Right kidney (tissue), 9 donors: ENCODE measurements around the gene ZNF672.
"Not testable (repeated sequence)": the region's sequence is repeated elsewhere in the genome, so short reads cannot be mapped to it uniquely, and the experiment has no call there.

Experiments used
- DNase-seq: peaks from one replicate; pipeline ENCODE4 v3.0.0-alpha.2; 2016
- long read RNA-seq, 8 donors: transcript quantifications; one replicate each; lab custom pipeline, GENCODE V29; 2026

ZNF672 gene
- long read RNA-seq, donor 1, partial matches to known transcripts = 10 of 13 reads
- long read RNA-seq, donor 1, other reads (novel, unspliced or antisense) = 0 of 13 reads
- long read RNA-seq, donor 2, transcript ZNF672-201 (4 exons, 2,989 nt) = major isoform, 10 of 11 reads
- long read RNA-seq, donor 2, partial matches to known transcripts = 0 of 11 reads
- long read RNA-seq, donor 2, other reads (novel, unspliced or antisense) = 0 of 11 reads
- long read RNA-seq, donor 3, partial matches to known transcripts = 0 of 4 reads
- long read RNA-seq, donor 3, other reads (novel, unspliced or antisense) = 0 of 4 reads
- long read RNA-seq, donor 4, transcript ZNF672-201 (4 exons, 2,989 nt) = major isoform, 11 of 12 reads
- long read RNA-seq, donor 4, partial matches to known transcripts = 0 of 12 reads
- long read RNA-seq, donor 4, other reads (novel, unspliced or antisense) = 0 of 12 reads
- long read RNA-seq, donor 5, transcript ZNF672-201 (4 exons, 2,989 nt) = major isoform, 9 of 10 reads
- long read RNA-seq, donor 5, partial matches to known transcripts = 0 of 10 reads
- long read RNA-seq, donor 5, other reads (novel, unspliced or antisense) = 0 of 10 reads
- long read RNA-seq, donor 6, transcript ZNF672-201 (4 exons, 2,989 nt) = major isoform, 8 of 15 reads
- long read RNA-seq, donor 6, partial matches to known transcripts = 6 of 15 reads
- long read RNA-seq, donor 6, other reads (novel, unspliced or antisense) = 0 of 15 reads
- long read RNA-seq, donor 7, transcript ZNF672-201 (4 exons, 2,989 nt) = major isoform, 14 of 15 reads
- long read RNA-seq, donor 7, partial matches to known transcripts = 0 of 15 reads
- long read RNA-seq, donor 7, other reads (novel, unspliced or antisense) = 0 of 15 reads
- long read RNA-seq, donor 8, transcript ZNF672-201 (4 exons, 2,989 nt) = major isoform, 9 of 9 reads
- long read RNA-seq, donor 8, partial matches to known transcripts = 0 of 9 reads
- long read RNA-seq, donor 8, other reads (novel, unspliced or antisense) = 0 of 9 reads

DNA sequence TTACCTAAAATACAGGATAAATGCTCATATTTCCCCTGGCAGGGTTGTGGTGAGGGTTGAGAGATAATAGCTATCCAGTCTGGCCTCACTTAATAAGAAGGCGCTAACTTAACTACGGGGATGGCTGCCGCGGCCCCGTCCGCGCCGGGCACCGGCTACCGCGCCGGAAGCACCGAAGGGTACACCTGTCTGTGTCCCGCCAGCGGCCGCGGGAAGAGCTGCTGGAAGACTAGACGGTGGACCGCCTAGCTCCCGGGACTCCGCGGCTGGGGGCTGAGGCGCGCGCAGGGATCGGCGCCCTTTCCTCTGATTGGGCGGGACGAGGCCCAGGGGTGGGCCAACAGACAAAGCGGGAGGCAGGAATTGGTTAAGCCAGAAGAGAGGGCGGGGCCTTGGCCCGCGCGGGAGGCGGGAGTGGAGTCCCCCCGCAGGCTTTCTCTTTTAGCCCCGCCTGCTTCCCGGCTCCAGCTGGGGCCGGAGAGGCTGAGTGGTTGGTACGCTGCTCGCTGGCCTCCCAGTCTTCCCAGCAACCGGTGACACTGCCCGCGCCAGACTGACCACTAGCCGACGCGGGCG is at the start of gene ZNF672:
Gene ZNF672, plus strand, starts transcription at position 444 of the 576 bp plus-strand sequence. CDS start 9,051 bp downstream, outside the sequence.
- DNase-seq = peak; percentile 95

DNA sequence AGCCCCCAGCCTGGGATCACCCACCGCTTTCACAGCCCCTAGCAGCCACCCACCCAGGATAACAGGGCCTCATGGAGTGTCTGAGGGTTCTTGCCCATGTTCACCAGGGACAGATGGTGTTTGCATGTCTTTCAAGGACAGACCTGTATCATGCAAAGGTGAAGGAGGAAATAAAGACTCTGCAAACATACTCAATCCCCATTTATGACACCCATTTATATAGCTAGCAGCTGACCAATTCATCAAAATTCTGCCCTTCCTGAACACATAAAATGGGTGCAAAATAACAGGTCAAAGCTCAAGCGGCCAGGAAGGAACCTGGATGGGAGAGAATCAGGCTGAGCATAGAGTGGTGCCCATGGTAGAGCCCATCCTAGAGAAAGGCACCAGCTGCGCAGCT is 49.7 kb upstream of the ZNF672 start:
- no peak for DNase-seq

DNA sequence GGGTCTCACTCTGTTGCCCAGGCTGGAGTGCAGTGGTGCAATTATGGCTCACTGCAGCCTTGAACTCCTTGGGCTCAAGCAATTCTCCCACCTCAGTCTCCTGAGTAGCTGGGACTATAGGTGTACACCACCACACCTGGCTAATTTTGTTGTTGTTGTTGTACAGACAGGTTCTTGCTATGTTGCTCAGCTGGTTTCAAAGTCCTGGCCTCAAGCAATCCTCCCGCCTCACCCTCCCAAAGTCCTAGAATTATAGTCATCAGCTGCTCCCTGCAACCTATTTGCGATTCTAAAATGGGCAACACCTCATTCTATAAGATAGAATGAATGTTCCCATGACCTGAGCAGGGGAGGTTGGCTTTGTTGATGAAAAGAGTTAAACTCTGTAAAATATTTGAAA is 48.7 kb upstream of the ZNF672 start:
- not testable (repeated sequence) for DNase-seq

DNA sequence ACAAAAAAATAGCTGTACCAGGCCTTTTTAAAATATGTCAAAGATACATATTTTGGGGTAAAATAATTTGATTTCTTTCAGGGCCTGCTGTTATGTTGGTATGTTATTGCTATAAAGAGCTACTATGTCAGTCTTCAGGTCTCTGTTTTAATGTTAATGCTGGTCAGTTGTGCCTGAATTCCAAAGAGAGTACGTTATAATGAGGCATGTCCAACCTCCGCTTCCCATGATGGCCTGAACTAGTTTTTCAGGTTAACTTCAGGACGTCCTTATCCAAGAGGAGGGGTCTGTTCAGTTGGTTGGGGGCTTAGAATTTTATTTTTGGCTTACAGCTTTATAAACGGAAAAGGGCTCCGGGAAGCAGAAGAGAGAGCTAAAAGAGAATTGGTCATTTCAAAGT is 47.6 kb upstream of the ZNF672 start:
- no peak for DNase-seq

DNA sequence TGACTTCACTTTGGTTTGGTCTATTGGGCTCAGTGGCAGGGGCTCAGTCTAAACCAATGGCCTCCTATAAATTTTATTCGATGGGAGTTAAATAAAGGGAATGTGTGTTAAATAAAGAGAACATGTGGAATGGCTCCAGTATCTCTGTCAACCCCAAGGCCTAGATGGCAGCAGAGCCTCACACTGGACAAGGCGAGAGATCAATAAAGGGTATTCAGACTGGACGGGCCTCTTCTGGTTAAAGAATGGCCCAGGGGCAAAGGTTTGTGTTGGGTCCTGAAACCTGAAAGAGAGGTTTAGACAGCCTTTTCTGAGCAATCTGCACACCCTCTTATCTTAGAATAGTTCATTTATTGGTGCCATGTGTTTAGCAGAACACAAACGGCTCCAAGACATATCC is 47.0 kb upstream of the ZNF672 start:
- no peak for DNase-seq

DNA sequence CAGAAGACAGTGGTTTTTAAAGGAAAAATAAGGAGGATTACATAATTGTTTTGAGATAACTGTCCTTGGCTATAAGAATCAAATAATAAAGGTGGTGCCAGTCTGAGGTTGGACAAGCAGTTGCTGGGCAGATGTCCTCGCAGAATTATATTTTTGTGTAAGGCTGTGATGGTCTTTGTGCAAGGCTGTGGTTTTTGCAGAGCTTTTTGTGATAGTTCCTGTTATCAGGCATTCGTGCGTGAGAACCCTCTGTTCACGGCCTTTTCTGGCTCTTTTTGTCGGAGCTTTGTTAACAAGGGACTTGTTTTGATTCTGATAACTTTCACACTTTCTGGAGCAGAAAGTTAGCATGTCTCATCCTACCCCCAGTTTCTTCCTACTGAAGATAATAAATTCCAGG is 45.7 kb upstream of the ZNF672 start:
- DNase-seq = no peak

DNA sequence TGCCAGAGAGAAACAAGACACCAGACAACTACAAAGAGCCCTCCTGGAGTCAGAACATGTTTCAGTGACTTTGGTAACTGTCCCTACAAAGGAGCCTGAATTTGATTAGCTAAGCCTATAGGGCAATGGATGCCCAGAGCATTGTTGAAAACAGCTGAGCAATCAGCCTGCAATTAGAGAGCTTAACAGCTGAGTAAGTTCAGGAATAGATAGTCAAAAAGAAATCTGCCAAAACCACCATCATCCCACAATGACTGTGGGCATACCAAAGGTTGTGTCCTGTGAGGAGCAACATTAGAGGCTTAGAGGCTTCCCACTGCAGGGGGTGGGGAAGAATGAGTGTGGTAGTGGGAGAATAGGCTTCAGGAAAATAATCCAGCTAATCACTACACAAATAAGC is 44.4 kb upstream of the ZNF672 start:
- no peak for DNase-seq

DNA sequence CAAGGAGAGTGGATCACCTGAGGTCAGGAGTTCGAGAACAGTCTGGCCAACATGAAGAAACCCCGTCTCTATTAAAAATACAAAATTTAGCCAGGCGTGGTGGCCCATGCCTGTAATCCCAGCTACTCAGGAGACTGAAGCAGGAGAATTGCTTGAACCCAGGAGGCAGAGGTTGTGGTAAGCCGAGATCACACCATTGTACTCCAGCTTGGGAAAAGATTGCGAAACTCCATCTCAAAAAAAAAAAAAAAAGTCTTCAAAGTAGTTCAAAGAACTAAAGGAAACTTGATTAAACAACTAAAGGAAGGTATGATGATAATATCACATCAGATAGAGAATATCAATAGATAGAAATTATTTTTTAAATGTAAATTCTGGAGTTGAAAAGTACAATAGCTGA is 43.4 kb upstream of the ZNF672 start:
- not testable (repeated sequence) for DNase-seq

DNA sequence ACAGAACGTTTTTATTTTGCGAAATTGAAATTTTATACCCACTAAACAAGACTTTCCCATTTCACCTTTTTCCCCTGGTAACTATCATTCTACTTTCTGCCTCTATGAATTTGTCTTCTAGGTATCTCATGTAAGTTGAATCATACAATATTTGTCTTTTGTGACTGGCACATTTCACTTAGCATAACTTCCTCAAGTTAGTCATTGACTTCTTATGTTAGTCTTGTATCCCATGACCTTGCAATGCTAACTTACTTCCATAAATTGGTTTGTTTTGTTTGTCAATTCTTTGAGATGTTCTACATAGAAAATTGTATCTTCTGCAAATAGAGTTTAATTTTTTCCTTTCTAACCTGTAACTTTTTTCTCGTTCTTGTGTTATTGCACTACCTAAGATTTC is 39.2 kb upstream of the ZNF672 start:
- no peak for DNase-seq

DNA sequence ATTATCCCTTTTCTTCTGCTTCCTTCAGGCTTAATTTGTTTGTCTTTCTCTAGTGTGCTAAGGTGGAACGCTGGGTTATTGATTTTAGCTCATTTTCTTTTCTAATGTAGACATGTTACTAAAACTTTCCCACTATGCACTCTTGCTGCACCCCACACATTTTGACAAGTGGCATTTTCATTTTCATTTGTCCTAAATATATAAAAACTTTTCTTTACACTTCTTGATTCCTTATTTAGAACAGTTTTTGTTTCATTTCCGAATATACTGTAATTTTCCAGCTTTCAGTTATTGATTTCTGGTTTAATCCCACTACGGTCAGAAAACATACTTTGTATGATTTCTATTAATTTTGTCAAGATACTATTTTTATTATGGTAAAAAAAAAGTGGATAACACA is 37.6 kb upstream of the ZNF672 start:
- DNase-seq = no peak

DNA sequence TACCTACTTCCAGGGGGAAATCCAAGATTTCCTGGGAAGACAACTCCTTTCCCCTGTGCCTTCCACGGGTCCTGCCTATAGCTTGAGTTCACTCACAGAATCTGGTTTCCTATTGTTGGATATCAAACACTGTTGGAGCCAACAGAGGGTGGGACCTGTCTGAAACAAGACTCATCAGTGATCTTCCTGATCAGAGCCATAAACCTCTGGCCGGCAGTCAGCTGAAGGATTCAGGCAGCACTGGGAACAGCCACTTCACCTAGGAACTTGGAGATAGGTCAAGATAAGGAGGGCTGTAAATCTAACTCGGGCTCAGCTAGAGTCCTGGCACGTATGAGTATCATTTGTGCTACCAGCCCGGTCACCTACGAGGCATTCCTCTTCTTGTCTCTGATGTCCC is 35.6 kb upstream of the ZNF672 start:
- no peak for DNase-seq

DNA sequence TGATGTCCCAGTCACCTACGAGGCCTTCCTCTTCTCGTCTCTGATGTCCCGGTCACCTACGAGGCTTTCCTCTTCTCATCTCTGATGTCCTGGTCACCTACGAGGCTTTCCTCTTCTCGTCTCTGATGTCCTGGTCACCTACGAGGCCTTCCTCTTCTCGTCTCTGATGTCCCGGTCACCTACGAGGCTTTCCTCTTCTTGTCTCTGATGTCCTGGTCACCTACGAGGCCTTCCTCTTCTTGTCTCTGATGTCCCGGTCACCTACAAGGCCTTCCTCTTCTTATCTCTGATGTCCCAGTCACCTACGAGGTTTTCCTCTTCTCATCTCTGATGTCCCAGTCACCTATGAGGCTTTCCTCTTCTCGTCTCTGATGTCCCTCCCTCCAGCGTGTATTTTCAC is 34.5 kb upstream of the ZNF672 start:
- not testable (repeated sequence) for DNase-seq

DNA sequence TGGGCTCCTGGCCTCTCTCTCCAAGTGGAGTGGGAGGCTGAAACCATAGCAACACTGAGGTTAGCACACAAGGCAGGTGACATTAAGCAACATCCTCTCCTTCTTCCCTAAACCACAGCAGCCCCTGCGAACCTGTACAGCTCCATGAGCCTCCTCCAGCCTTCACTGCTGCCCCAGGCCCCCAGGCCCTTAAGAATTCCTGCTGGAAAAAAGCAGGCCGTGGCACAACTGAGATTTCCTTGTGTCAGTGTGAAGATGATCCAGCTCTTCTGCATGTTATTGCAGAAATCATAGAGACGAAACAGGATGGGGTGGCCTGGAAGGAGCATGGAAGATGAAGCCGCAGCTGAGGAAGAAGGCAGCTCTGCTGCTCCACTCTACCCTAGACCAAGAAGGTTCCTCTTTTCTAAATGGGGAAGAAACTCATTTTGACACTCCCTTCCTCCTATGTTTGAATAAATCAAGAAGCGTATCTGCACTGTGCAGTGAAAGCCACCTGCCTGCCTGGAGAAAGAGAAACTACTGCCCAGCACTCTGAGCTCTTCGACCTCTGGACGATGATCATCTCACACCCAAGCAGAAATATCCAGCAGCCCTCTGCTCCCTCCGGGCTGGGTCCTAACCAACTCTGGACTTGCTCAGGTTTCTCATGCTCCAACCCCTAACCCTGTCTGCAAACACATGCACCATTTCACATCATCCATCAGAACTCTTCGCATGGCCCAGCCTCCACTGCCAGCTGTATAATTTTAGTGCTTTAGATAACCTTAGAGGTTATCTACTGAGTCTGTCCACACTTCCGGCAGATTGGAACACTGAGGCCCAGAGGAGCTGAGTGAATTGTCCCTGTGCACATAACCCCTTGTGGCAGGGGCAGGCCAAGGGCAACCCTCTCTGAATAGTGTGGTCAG is 33.0 kb upstream of the ZNF672 start:
- DNase-seq = no peak

DNA sequence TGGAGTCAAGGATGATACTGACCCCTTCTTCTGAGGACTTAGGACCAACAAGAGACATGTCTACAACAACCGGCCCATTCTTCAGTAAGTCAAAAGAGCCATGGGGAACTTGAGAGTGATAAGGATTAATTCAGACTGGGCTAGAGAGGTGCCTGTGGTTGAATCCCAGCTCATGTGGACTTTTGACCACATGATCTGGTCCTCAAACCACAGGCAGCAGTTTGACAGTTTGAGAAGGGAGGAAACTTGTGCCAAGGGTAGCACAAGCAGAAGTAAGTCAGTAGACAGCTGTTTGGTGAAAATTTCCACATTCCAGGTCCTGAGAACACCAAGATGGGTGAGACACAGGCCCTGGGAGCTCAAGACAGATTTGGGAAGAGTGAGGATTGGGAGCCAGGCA is 32.1 kb upstream of the ZNF672 start:
- DNase-seq = no peak

DNA sequence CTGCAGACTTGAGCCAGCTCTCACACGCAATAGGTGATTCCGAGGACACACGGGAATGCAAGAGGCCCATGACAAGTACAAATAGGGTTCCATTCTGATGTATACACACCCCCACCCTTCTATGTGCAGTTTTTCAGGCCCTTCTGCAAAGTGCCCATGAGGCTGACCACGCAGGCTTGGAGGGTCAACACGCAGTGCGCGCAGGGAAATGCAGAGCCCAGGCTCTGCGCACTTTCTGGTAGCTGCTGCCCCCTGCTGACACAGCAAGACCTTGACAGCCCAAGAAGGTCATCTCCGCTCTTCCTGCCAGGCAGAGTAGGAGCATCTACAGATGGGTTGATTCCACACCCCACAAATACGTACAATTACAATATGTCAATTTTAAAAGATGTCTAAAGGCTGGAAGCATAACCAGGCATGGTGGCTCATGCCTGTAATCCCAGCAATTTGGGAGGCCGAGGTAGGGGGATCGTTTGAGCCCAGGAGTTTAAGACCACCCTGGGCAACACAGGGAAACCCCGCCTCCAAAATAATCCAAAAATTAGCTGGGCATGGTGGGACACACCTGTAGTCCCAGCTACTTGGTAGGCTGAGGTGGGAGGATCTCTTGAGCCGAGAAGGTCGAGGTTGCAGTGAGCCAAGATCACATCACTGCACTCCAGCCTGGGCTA is 30.8 kb upstream of the ZNF672 start:
- peak; percentile 34 for DNase-seq

DNA sequence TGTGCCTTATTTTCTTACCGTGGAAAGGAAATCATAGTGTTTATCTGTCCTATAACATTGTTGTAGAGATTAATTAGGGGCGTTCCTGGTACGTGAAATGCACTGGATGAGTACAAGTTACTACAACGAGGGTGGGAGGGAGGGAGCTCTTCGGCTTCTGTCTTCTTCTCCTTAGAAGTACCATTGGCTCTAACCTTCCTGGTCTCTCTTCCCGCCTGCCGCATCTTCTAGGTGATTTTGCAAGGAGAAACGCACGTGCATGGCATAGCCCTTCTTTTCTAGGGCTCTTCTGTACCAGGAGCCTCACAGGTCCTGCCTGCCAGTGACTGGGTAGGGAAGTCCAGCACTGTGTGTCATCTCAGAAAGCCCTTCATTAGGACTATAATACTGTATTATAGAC is 29.1 kb upstream of the ZNF672 start:
- DNase-seq = no peak

DNA sequence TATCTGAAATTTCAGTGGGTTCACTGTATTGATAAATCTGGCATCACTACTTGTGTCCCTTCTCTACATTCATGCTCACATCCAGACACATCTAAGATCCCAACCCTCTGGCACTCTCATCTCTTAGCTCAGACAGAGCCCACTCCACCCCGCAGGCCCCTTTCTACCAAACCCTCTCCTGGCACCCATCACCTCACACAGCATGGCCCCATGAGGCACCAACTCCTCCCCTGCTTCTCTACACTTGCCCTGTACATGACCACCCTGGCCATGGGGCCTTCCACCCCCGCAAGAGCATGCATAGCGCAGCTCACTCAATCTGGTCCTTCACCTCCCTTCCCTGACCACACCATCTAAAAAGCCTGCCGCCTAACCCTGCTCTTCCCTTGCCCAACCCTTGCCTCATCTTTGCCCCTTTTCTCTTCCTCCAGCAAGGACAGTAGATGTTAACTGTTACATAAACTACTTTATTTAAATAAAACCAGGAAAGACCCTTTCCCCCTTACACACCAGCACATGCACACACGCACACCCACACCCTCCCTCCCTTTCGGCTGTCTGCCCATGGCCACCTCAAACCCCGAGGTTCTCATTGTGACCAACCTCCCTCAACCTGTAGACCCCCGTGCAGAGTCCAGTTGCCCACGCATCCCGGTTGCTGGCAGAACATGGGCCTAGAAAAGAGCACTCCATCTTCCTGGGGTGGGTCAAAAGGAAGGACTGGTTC is 27.9 kb upstream of the ZNF672 start:
- no peak for DNase-seq

DNA sequence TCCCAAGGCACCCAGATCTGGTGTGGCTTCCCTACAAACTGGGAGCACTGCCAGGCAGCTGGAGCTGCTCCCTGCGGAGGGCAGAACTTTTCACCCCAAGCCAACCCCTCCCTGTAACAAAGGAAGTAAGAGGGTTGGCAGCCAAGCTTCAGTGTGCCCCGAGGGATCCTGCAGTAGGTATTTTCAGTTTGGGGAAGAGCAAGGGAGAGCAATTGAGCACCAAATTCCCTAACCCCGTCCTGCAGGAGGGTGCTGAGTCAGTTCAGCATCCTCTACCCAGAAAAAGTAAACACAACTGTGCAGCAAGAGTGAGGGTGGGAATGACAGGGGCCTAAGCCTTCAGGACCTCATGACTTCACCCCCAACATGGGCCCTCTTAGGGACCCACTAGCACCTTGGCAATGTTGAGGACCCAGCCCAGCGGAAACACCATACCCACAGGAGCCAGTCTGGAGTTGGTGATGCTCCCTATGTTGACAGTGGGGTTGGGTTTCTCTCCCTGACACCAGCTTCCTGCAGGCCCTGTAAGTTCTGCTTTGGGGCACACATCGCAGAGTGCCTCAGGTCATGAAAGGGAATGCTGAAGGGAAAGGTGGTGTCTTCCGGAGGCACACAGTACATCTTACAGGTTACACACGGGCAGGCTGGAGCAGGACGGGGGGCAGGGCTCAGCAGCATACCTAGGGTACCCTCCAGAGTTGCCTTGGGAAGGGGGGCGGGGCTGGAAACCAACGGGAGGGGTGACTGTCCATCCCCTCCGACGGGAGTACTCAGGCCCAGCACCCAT is 27.1 kb upstream of the ZNF672 start:
- DNase-seq = no peak
